Measurements from ENCODE around the gene CLN5.

DNA sequence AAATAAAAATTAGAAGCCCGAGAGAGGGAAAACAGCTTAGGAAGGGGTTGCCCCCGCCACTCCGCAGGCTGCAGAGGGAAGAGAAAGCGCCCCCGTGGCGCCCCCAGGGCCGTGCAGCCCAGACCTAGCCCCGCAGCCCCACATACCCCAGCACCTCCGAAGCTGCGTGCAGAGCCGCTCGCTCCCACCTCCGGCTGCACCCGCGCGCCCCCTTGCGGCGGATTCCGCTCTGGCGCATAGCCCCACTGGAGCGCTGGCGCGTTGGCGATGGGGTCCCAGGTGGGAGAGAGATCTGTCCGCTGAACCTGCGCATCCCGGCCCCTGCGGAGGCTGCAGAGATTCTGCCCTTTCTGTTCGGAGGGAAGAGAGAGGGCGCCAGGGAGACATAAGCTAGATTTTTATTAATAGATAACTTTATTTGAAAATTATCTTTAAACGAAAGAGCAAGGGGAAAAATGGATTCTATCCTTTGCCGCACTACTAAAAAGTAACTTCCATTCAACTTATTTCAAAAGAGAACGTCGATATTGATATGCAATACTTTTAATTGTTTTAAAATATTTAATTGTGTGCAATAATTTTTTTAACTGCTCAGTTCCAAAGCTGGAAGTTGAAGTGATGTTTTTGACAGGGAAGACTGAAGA is 11.7 kb upstream of the CLN5 start:
- TF ChIP-seq, protein P1, sequence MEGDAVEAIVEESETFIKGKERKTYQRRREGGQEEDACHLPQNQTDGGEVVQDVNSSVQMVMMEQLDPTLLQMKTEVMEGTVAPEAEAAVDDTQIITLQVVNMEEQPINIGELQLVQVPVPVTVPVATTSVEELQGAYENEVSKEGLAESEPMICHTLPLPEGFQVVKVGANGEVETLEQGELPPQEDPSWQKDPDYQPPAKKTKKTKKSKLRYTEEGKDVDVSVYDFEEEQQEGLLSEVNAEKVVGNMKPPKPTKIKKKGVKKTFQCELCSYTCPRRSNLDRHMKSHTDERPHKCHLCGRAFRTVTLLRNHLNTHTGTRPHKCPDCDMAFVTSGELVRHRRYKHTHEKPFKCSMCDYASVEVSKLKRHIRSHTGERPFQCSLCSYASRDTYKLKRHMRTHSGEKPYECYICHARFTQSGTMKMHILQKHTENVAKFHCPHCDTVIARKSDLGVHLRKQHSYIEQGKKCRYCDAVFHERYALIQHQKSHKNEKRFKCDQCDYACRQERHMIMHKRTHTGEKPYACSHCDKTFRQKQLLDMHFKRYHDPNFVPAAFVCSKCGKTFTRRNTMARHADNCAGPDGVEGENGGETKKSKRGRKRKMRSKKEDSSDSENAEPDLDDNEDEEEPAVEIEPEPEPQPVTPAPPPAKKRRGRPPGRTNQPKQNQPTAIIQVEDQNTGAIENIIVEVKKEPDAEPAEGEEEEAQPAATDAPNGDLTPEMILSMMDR (IDR thresholded peaks at IDR 0.05): peak; percentile 63 to 99 (median 86)
- TF ChIP-seq POLR2A (IDR thresholded peaks at IDR 0.05): no peak

Data from thyroid gland (tissue), 4 donors.